Kidney capillary endothelial cell (primary cell): ENCODE results near the gene CTCFL.
"Not testable (repeated sequence)": the region's sequence is repeated elsewhere in the genome, so short reads cannot be mapped to it uniquely, and the experiment has no call there.

Experiments used
- DNase-seq: peaks from one replicate; pipeline ENCODE4 v3.0.0-alpha.2; 2018; ENCODE audit warnings: low spot score

Gene CTCFL

DNA sequence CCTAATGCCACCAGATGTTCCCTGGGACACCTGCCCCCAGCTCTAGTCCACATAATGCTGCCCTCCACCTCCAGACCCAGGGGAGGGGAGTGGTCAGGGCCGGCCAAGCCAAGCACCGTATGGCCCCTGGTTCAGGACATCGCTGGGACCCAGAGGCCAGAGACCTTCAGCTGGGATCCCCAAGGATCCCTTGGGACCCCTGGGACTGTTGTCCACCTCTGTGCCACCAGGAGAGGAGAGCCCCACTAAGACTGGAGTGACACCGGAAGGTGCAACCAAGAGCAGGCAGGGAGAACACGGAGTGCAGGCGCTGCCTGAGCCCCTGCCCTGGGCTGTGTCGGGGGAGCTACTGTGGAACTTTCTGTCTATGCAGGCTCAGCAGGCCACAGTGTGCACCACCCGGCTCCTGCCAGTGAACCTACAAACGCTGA lies 43.6 kb downstream of the CTCFL start:
- DNase-seq = no peak

DNA sequence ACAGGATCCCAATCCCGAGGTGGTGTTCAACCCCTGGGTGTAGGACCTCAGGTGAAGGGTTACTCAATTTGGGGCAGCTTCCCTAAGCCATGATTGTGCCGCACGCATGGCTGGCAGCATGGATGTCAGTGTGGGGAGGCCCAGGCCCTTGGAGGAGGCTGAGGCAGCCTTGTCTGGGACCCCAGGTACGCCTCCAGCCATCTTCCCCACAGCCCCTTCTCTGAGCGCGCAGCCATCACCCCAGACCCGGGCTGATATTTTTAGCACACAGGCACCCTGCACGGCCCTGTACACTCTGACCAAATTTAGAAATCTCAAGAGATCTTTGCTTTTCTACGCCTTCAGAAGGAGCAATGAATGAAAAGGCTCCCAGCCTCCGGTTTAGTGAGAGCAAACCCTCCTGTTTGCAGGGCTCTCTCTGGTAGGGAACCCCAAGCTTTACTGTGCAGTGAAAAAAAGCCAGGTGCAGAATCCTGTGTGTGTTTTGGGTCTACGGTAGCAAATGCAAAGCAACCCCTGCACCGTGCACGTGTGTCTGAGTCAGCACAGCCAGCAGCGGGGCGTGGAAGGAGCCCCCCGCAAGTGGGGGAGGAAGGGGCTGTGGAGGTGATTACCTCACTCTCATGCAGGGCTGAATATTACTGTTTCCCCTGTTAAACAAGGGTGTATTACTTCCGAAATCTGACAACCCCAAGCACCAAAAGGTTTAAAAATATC lies 44.3 kb downstream of the CTCFL start:
- DNase-seq = no peak

DNA sequence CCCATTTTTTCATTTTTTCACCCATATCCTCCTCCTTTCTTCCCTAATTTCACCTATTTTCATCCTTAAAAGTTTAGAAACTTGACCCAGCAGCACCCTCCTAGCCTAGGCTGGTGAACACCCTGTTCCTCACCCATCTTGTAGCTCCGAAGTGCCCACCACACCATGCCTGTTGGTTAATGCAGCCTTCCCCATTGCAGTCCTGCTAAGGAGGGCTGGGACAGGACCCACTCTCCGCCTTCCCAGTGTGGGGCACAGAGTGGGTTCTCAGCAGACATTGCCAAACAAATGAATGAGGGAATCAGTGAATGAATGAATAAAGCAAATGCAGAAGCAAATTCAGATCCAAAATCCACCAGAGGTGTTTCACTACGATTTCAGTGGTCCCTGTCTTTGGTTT lies 45.7 kb downstream of the CTCFL start:
- DNase-seq = no peak

DNA sequence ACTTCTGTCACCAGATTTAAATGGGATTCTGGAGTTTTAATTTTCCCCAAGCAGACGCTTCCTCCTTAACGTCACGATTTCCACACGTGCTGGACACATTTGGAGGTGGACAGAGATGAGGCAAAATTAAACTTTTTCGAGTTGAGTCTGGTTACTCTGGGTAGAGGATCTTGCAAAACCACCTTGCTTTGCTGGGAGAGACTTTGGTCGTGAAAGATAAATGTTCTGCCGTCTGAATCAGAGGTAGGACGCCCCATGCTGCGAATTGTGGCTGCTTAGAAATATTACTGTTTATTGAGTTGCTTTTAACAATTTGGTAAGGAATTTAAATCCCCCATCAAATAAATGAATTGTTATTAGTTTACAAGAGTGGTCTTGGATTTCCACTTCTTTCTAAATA lies 46.8 kb downstream of the CTCFL start:
- no peak for DNase-seq

DNA sequence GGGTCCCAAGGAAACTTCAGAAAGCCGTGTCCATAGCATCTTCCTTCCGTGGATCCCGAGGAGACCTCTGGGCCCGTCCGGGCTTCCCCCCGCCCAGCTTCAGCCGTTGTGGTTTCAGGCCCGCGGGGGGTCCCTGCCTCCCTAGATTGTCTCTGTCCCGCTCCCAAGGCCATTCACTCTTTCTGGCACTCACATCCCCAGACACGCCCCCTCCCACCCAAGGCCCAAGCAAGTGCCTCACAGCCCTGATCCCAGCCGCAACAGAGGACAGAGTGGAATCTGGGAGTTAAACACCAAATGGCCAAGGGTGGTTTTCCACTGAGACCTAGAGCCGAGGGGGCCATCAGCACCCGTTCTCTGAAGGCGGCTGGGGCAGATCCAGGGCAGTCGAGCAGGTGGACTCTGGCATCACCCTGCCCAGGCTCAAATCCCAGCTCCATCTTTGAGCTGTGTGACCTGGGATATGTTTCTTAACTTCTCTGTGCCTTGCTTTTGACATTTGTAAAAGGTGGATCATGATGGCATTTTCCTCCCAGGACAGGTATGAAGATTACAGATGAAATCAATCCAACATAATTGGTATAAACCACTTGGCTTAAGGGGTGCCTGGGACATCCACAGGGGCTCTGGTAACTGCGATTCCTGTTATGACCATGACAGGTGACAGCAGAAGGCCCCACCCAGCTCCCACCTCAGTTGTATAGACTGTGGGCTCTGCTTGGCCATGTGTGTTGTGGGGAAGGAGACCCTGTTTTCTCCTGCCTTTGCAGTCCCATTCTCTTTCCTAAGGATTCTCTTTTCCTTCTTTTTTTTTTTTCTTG lies 48.1 kb downstream of the CTCFL start:
- DNase-seq = no peak

DNA sequence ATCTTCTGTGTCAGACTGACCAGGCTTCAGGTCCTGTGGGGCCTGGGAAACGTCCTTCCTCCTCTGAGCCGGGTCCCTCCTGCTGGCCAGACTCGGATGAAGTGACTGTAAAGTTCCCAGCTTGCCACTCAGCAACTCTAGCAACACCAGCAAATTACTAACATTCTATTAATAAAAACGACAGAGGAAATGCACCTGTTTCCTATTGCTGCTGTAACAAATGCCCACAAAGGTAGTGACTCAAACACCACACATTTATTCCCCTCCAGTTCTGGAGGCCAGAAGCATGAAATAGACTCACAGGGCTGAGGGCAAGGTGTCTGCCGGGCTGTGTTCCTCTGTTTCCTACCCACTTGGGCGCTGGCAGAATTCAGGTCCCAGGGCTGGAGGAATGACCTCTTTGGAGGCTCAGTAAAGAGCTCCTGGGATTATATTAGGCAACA lies 48.8 kb downstream of the CTCFL start:
- peak; percentile 96 for DNase-seq

DNA sequence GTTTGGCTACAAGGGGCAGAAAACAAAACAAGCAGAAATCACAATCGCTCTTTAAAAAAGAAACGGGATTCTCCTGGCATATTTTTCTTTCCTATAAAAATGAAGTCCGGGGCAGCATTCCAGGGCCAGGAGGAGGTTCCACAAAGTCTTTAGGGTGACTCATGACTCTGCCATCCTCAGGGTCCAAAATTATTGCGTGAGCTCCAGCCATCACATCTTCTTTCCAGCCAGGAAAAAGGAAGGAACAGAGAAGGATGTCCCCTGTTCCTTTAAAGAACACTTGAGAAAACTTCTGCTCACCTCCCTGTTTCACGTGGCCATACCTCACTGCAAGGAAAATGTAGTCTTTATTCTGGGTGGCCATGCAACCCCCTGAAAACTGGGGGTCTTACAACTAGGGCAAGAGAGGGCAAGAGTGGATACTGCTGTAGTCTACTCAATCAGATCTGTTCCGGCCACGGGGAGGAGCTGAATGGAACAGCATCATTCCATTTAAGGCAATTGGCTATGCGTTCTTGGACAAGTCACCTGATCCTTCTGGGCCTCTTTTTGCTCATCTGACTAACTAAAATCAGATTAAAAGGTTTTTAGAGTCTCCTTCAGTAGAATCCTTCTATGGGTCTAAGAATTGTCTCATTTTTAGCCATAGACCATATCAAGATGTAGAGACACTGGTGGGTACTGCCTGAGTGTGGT lies 49.4 kb downstream of the CTCFL start:
- DNase-seq = no peak

DNA sequence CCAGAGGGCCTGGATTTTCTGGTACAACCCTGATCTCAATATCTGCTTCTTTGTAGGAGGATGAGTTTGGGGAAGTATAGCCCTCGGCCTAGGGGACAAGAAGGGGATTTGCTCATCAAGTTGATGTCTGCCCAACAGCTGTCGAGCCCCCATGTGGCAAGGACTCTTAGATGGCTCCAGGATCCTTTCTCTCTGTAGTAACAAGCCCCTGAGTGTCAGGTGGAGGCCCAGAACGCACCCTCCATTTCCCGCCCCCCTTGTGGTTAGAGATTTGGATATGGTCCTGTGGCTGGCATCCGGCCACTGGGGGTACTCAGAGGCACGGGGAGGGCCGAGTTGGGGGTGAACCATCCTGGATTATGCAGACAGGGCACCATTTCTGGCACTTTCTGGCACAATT lies 50.1 kb downstream of the CTCFL start:
- DNase-seq = no peak

GRCh38 chr20:57474205-57474604 lies 50.7 kb downstream of the CTCFL start:
- DNase-seq = no peak

- peak; percentile 43 for DNase-seq
Measured at GRCh38 chr20:57473246-57474048, 51.5 kb downstream of the CTCFL start.

- DNase-seq = not testable (repeated sequence)
Measured at GRCh38 chr20:57472474-57472873, 52.5 kb downstream of the CTCFL start.

- DNase-seq = no peak
Measured at GRCh38 chr20:57471496-57472372, 53.2 kb downstream of the CTCFL start.

DNA sequence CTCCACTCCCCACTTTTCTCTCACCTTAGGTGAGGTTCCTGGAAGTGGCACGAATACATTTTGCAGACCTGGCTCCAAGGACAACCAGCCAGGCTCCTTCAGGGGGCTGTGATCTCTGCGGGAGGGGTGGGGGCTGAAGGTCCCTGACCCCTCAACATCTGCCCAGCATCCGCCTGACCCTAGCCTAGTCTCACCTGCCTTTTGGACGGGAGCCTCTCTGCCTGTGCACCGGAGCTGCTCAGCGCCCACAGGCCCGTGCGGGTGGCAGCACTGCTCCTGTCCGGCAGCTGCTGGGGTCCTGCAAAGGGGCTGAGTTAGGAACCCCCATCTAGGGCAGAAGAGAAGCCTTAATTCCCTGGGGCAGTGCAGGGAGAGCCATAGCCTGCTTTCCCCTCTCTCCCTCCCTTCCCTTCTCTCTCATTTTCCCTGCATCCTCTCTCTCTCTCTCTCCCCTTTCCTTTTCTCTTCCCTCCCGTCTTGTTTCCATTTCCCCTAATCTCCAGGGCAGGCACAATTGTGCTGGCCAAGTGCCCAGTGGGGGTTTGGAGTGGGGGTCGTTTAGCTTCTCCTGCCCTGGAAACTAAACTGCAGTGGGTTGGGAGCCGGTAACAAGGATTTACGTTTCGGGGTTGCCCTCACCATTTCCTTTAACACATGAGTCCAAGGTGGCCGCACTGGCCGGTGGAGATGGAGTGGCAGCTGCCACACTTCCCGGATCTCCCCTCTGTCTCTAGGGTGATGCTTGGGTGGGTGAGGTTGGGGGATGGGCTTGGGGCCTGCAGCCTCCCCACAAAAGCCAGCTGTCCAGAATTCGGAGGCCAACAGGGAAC lies 54.1 kb downstream of the CTCFL start:
- DNase-seq = no peak

GRCh38 chr20:57470212-57470522 lies 54.8 kb downstream of the CTCFL start:
- DNase-seq = no peak

- no peak for DNase-seq
Measured at GRCh38 chr20:57469418-57470211, 55.3 kb downstream of the CTCFL start.

DNA sequence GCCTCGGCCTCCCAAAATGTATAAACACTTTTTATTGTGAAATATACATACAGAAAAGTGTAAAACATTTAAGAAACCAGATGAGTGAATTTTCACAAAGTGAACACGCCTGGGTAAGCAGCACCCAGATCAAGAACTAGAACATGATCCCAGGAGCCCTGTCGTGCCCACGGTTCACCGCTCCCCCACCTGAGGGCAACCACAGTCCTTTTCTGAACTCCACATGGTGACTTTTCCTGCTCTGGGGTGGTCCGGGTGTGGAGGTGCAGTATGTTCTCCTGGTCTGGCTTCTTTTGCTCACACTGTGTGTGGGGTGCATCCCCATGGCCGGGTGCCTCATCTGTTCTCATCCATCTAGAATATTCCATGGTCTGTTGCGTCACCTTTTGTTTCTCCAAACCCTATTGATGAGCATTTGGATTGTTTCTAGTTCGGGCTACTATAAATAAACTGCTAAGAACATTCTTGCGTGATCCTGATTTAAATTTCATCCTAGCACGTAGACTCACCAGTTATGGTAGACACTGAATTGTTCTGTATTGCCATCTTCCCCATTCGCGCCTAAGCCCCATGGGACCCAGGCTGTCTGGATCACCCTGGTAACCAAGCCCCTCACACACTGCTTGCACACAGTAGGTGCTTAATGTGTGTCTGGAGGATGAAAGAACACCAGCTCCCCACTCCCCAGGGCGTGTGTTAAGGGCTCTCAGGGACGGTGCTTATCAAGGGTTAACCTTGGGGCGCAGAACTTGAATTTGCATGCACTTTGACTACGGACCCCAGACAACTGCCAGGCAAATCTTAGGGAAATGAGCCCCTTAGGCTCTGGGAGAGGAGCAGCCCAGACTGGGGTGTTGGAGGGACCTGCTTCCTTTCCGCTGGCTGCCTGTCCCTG lies 56.2 kb downstream of the CTCFL start:
- DNase-seq = no peak

GRCh38 chr20:57467742-57468141 lies 57.2 kb downstream of the CTCFL start:
- DNase-seq = no peak

DNA sequence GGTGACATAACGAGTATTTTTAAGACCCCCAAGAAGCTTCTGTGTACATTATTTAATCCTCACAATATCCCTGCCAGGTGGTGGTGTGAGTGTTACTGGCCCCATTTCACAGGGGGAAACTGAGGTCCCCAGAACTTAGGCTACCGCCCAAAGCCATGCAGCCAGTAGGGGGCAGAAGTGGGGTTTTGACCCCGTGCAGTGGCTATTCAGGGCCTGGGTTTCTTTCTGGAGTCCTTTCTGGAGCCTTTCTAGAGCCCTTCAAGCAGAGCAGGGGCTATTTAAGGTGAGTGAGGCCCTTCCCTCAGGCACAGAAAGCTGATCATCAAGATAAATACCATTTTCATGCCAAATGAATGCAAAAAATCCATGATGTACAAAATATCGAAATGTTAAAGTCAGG lies 59.0 kb downstream of the CTCFL start:
- DNase-seq = no peak
